ENCODE results near the gene PRDM16. TPM values are rescaled to one million over a fixed set of nuclear protein-coding genes. Genes with fewer than 3 reads are reported as not detected.

The PRDM16 gene
- total and polyA plus RNA-seq, 2 of the 4 experiments (the other 2 are of a cell fraction) = 0.02 TPM; not detected in 1

DNA sequence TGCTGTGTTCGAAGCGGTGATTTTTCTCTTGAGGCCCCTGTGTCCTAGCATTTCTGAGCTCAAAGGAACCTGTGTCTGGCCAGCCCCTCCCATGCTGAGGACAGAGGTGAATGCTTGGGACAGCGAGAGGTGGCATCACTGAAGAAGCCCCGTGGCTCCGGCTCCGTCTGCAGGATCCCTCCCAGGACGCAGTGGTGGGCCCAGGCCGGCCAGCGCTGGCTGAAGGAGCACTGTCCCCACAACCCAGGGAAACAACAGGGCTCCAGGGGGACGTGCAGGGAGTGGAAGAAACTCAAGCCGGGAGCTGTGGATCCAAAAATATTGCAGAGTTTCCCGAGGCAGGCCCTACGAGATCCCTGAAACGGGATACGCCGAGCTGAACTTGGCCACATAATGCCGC is 221.4 kb downstream of the PRDM16 start:
- no peak overlapping the region for H4K5ac ChIP-seq (ENCODE audit: low read depth, low read length)
- no peak overlapping the region for H3K23ac ChIP-seq (ENCODE audit: low read depth, low read length)
- 70% methylated on average over 12 of the region's 17 CpGs; no CpG with 5 or more reads in 1 of the 2 experiments for WGBS, 2 experiments (ENCODE audit: extremely low coverage in 2 of 2, insufficient read length in 1 of 2)
- H3K79me1 ChIP-seq (ENCODE audit: low read depth in 1 of 2, low read length in 2 of 2) = no peaks in the 10 kb centered on the region
- H3K36me3 ChIP-seq (ENCODE audit: control insufficient read depth, insufficient read depth, low read length) = no peaks in the 10 kb centered on the region
- H2BK15ac ChIP-seq (ENCODE audit: low read depth, low read length) = no peak overlapping the region
- no peaks in the 10 kb centered on the region for H3K4me1 ChIP-seq (ENCODE audit: control insufficient read depth, insufficient read depth, low read length)
- no TSS peak for BruUV-seq (replicated peaks)
- TF ChIP-seq SMC3 (IDR thresholded peaks at IDR 0.05; ENCODE audit: low read depth, low read length) (no peak), RAD21 (IDR thresholded peaks at IDR 0.05; ENCODE audit: low read length) (no peak), CHD1 (IDR thresholded peaks at IDR 0.05; ENCODE audit: low read depth, low read length) (no peak), MAFK (IDR thresholded peaks at IDR 0.05; ENCODE audit: low read depth, low read length) (no peak), RFX5 (IDR thresholded peaks at IDR 0.05; ENCODE audit: low read depth, low read length) (no peak), MAZ (IDR thresholded peaks at IDR 0.05; ENCODE audit: borderline replicate concordance, low read depth, low read length) (no peak), POLR2A (IDR thresholded peaks at IDR 0.05; ENCODE audit: low read depth, low read length) (no peak), NFE2L2 (IDR thresholded peaks at IDR 0.05; ENCODE audit: low read depth, low read length) (no peak)
- TF ChIP-seq, protein P1, sequence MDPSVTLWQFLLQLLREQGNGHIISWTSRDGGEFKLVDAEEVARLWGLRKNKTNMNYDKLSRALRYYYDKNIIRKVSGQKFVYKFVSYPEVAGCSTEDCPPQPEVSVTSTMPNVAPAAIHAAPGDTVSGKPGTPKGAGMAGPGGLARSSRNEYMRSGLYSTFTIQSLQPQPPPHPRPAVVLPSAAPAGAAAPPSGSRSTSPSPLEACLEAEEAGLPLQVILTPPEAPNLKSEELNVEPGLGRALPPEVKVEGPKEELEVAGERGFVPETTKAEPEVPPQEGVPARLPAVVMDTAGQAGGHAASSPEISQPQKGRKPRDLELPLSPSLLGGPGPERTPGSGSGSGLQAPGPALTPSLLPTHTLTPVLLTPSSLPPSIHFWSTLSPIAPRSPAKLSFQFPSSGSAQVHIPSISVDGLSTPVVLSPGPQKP (IDR thresholded peaks at IDR 0.05; ENCODE audit: borderline replicate concordance, low read depth, low read length) = no peak
- in situ Hi-C loops (cut with MboI; ENCODE audit: low sequenced_read_pairs) (no loop called here), dilution Hi-C loops (cut with HindIII; ENCODE audit: low sequenced_read_pairs, unreplicated experiment) (no loop called here), intact Hi-C loops (cut with micrococcal nuclease) (no loop called here)
- no peak for ATAC-seq (ENCODE audit: low read depth)
- no peak overlapping the region for H4K8ac ChIP-seq (ENCODE audit: low read depth in 2 of 2, low read length in 2 of 2)
- H2BK120ac ChIP-seq (ENCODE audit: low read depth, low read length) = no peak overlapping the region
- POLR2A ChIA-PET (ENCODE audit: unreplicated experiment) = no interaction called here
- no peaks in the 10 kb centered on the region for H3K9me1 ChIP-seq (ENCODE audit: insufficient read depth, low read length)
- H3K14ac ChIP-seq (replicated peaks; ENCODE audit: low read depth, low read length) = no peak overlapping the region
- no peak overlapping the region for H2BK5ac ChIP-seq (ENCODE audit: low read depth, low read length, poor library complexity, severe bottlenecking)
- H4K20me1 ChIP-seq (ENCODE audit: insufficient read depth, low read length) = no peaks in the 10 kb centered on the region
- H3K4me3 ChIP-seq (ENCODE audit: insufficient read depth, low read depth, low read length) = no peak overlapping the region
- no peak overlapping the region for H3K18ac ChIP-seq (ENCODE audit: low read depth, low read length)
- H2AFZ ChIP-seq (replicated peaks; ENCODE audit: low read length, poor library complexity) = no peak overlapping the region
- H3K9me3 ChIP-seq (ENCODE audit: control insufficient read depth, insufficient read depth, low read length) = no peaks in the 10 kb centered on the region
- H2AK9ac ChIP-seq (replicated peaks; ENCODE audit: low read depth, low read length, poor library complexity) = no peak overlapping the region
- H3K4me2 ChIP-seq (ENCODE audit: low read depth, low read length) = no peak overlapping the region
- DNase-seq = no peak
- CTCF ChIA-PET = interaction anchor here (0.6 kb wide), 1 partner anchor 12 kb away, joined by 3 read pairs; no protein-coding TSS in a partner anchor
- no peak overlapping the region for H3K9ac ChIP-seq (ENCODE audit: low read depth, low read length)
- peaks cover 3% of the 10 kb centered on the region; the same call in 1 of the 2 replicates for H3K27me3 ChIP-seq (ENCODE audit: control insufficient read depth, insufficient read depth, low read length)
- no peak overlapping the region for H3K27ac ChIP-seq (ENCODE audit: insufficient read depth, low read length)
- no peak overlapping the region for H4K91ac ChIP-seq (ENCODE audit: insufficient read depth, low read depth, low read length)
- no peak overlapping the region for H2BK20ac ChIP-seq (ENCODE audit: low read depth, low read length)
- no peak overlapping the region for H3K4ac ChIP-seq (ENCODE audit: low read depth, low read length)
- no peak overlapping the region for H2AK5ac ChIP-seq (ENCODE audit: low read depth, low read length)
- no peak overlapping the region for H3K56ac ChIP-seq (ENCODE audit: extremely low read depth, insufficient read depth, low read length)
